ENCODE data around the gene PLPP2. TPM values are rescaled to one million over a fixed set of nuclear protein-coding genes. Genes with fewer than 3 reads are reported as not detected.
"Not testable (repeated sequence)": the region's sequence is repeated elsewhere in the genome, so short reads cannot be mapped to it uniquely, and the experiment has no call there.

Gene PLPP2
- total RNA-seq, 4 donors from 2014 or later: 6.7 to 31.7 (median 22.3) TPM

DNA sequence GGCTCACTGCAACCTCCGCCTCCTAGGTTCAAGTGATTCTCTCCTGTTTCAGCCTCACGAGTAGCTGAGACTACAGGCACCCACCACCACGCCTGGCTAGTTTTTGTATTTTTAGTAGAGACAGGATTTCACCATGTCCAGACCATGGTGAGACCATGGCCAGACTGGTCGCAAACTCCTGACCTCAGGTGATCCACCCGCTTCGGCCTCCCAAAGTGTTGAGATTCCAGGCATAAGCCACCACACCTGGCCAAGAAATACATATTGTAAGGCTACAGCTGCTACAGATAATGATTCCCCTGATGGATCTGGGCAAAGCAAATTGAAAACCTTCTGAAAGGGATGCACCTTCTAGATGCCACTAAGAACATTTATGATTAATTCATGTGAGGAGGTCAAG, 17.8 kb downstream of the PLPP2 start:
- no peaks in the 10 kb centered on the region for H3K27me3 ChIP-seq
- WGBS, 2 donors: 57 to 80% methylated on average over 3 to 6 of the region's 6 CpGs
- no peaks in the 10 kb centered on the region for H3K4me1 ChIP-seq
- DNase-seq: no peak
- intact Hi-C loops (cut with DNase I): no loop called here
- H3K36me3 ChIP-seq: no peaks in the 10 kb centered on the region
- no peak overlapping the region for H3K4me3 ChIP-seq (replicated peaks in 1 of 3)
- no peaks in the 10 kb centered on the region for H3K9me3 ChIP-seq
- TF ChIP-seq CTCF (IDR thresholded peaks at IDR 0.05): no peak
- TF ChIP-seq POLR2A (IDR thresholded peaks at IDR 0.05): no peak
- no peak overlapping the region for H3K27ac ChIP-seq

DNA sequence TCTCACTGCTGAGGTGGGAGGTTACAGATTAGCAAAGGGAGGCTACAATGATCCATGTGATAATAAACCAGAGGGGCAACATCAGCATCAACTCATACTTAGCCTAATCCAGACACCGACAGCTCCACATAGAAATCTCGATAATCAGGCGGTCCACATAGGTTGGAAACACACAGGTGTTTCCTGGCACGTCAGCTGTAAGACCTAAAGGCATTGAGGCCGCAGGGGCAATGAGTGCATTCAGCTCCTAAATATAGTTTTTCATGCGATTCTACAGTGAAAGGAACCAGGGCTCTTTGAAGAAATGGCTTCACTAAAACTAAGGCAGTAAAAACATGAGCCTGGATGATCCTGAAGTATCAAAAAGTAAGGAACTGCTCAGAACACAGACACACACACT, 19.3 kb downstream of the PLPP2 start:
- DNase-seq: no peak

GRCh38 chr19:270766-271318, 20.4 kb downstream of the PLPP2 start:
- H3K27ac ChIP-seq; H3K9me3 ChIP-seq; H3K36me3 ChIP-seq; intact Hi-C loops (cut with DNase I); H3K27me3 ChIP-seq; H3K4me3 ChIP-seq (replicated peaks in 1 of 3); DNase-seq: not testable (repeated sequence)
- peaks cover 4 to 11% of the 10 kb centered on the region in 2 donors for H3K4me1 ChIP-seq
- 65 to 93% methylated on average over 4 to 5 of the region's 12 CpGs for WGBS, 2 donors

More for the DNA sequence above, 19.3 kb downstream of the PLPP2 start:
- no peaks in the 10 kb centered on the region for H3K27me3 ChIP-seq
- no peak overlapping the region for H3K4me3 ChIP-seq (replicated peaks in 1 of 3)
- H3K36me3 ChIP-seq: no peaks in the 10 kb centered on the region
- no peaks in the 10 kb centered on the region for H3K9me3 ChIP-seq
- no peak for TF ChIP-seq POLR2A (IDR thresholded peaks at IDR 0.05)
- no peak for TF ChIP-seq CTCF (IDR thresholded peaks at IDR 0.05)
- peaks cover 4 to 8% of the 10 kb centered on the region in 2 donors for H3K4me1 ChIP-seq
- WGBS, 2 donors: 63 to 65% methylated on average over 3 to 6 of the region's 6 CpGs
- intact Hi-C loops (cut with DNase I): no loop called here
- H3K27ac ChIP-seq: peak overlapping the region in 1 of 3 donors; percentile 10

DNA sequence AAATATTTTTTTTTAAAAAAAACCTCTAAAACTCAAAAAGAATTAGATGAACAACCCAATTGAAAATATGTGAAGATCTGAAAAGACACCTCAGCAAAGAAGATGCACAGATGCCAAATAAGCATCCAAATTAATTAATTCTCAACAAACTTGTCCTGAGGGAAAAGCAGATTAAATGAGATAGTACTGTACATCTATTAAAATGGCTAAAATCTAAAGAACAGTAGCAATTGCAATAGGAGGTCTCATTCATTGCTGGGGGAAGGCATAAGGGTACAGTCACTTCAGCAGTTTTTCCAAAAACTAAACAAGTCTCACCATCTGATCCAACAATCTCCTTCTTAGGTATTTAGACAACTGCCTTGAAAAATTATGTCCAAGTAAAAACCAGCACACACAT, 22.0 kb downstream of the PLPP2 start:
- intact Hi-C loops (cut with DNase I): no loop called here
- H3K27ac ChIP-seq: no peak overlapping the region
- no peak overlapping the region for H3K4me3 ChIP-seq (replicated peaks in 1 of 3)
- H3K9me3 ChIP-seq: no peaks in the 10 kb centered on the region
- TF ChIP-seq CTCF (IDR thresholded peaks at IDR 0.05) (no peak), POLR2A (IDR thresholded peaks at IDR 0.05) (no peak)
- H3K4me1 ChIP-seq: peaks cover 4 to 11% of the 10 kb centered on the region in 2 donors
- H3K27me3 ChIP-seq: no peaks in the 10 kb centered on the region
- no peaks in the 10 kb centered on the region for H3K36me3 ChIP-seq
- DNase-seq: no peak

- no peaks in the 10 kb centered on the region for H3K9me3 ChIP-seq
- H3K27ac ChIP-seq: no peak overlapping the region
- no peaks in the 10 kb centered on the region for H3K36me3 ChIP-seq
- no peak for DNase-seq
- H3K4me1 ChIP-seq: peaks cover 2 to 5% of the 10 kb centered on the region in 2 donors
- no peak for TF ChIP-seq CTCF (IDR thresholded peaks at IDR 0.05)
- TF ChIP-seq POLR2A (IDR thresholded peaks at IDR 0.05): no peak
- intact Hi-C loops (cut with DNase I): no loop called here
- 91 to 97% methylated on average over 1 of the region's 1 CpG for WGBS, 2 donors
- no peak overlapping the region for H3K4me3 ChIP-seq (replicated peaks in 1 of 3)
- no peaks in the 10 kb centered on the region for H3K27me3 ChIP-seq
Observed at GRCh38 chr19:262125-262524, 29.1 kb downstream of the PLPP2 start.

DNA sequence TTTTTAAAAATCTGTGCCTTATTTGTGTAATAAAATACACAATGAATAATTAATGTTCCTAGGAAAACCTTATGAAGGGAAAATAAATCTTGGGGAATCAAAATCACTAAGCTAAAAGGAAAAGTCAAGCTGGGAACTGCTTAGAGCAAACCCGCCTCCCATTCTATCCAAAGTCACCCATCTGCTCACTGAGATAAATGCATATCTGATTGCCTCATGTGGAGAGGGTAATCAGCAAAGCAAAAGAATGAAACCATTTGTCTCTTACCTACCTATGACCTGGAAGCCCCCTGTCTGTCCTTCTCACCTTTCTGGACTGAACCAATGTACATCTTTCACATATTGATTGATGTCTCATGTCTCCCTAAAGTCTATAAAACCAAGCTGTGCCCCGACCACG, 34.4 kb downstream of the PLPP2 start:
- H3K4me3 ChIP-seq (replicated peaks in 1 of 3); intact Hi-C loops (cut with DNase I); H3K4me1 ChIP-seq; H3K27ac ChIP-seq; H3K36me3 ChIP-seq; H3K27me3 ChIP-seq; DNase-seq; H3K9me3 ChIP-seq: not testable (repeated sequence)
- 72 to 77% methylated on average over 3 of the region's 3 CpGs for WGBS, 2 donors

- intact Hi-C loops (cut with DNase I); H3K27ac ChIP-seq; H3K9me3 ChIP-seq; H3K27me3 ChIP-seq; H3K4me3 ChIP-seq (replicated peaks in 1 of 3); H3K4me1 ChIP-seq; H3K36me3 ChIP-seq; DNase-seq: not testable (repeated sequence)
- 47 to 52% methylated on average over 7 of the region's 7 CpGs for WGBS, 2 donors
Observed at GRCh38 chr19:252421-253186, 38.6 kb downstream of the PLPP2 start.
